GM18502 (cell line): ENCODE results near the gene MISP.
"Not testable (repeated sequence)": the region's sequence is repeated elsewhere in the genome, so short reads cannot be mapped to it uniquely, and the experiment has no call there.

Experiments used
- ATAC-seq: cut with Tn5 transposase; IDR thresholded peaks from one replicate; pipeline ENCODE4 v1.9.1; 2021; ENCODE audit warnings: mild to moderate bottlenecking; ENCODE audit not compliant: unreplicated experiment, poor library complexity

Gene MISP, protein sequence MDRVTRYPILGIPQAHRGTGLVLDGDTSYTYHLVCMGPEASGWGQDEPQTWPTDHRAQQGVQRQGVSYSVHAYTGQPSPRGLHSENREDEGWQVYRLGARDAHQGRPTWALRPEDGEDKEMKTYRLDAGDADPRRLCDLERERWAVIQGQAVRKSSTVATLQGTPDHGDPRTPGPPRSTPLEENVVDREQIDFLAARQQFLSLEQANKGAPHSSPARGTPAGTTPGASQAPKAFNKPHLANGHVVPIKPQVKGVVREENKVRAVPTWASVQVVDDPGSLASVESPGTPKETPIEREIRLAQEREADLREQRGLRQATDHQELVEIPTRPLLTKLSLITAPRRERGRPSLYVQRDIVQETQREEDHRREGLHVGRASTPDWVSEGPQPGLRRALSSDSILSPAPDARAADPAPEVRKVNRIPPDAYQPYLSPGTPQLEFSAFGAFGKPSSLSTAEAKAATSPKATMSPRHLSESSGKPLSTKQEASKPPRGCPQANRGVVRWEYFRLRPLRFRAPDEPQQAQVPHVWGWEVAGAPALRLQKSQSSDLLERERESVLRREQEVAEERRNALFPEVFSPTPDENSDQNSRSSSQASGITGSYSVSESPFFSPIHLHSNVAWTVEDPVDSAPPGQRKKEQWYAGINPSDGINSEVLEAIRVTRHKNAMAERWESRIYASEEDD

DNA sequence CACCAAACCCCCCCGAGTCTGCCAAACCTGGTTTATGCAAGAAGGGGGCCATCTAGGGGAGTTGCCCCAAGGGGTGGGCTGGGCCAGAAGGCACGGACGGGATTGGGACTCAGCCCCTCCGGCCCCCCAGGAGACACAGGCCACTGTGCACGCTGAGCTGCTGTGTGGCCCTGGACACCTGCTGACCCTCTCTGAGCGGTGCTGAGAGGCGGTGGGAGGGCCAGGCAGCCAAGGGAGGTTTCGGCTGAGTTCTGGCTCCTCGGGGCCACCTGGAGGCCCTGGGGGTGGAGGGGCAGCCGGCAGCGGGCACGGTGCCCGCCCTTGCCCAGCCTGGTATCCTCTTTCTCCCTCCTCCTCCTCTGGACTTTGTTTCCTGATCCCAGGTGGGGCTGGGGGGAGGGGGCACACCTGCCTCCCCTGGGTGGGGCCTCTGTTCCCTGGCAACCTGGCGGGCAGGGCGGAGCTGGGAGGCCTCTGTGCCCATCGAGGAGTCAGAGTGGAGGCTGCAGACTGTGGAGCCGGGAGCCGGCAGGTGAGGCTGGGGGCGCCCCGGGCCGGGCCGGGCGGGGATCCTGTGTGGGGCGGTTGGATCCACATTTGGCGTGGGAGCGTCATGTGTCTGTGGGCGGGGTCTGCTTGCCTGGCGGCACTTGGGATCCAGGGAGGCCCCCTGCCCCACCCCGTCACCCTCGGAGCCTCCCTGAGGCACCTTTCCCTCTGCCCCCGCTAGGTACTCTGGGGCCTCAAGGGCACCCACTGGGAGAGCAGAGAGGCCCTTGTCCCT lies at the start of gene MISP:
Gene MISP (plus strand): TSS at position 473 of the 784 bp plus-strand sequence. CDS start 5,835 bp downstream, outside the sequence.
- no peak for ATAC-seq

DNA sequence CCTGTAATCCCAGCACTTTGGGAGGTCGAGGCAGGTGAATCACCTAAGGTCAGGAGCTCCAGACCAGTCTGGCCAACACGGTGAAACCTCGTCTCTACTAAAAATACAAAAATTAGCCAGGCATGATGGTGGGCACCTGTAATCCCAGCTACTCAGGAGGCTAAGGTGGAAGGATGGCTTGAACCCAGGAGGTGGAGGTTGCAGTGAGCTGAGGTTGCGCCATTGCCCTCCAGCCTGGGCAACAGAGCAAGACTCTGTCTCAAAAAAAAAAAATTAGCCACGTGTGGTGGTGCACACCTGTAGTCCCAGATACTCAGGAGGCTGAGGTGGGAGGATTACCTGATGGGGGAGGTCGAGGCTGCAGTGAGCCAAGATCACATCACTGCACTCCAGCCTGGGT lies 48.1 kb upstream of the MISP start:
- ATAC-seq = not testable (repeated sequence)

DNA sequence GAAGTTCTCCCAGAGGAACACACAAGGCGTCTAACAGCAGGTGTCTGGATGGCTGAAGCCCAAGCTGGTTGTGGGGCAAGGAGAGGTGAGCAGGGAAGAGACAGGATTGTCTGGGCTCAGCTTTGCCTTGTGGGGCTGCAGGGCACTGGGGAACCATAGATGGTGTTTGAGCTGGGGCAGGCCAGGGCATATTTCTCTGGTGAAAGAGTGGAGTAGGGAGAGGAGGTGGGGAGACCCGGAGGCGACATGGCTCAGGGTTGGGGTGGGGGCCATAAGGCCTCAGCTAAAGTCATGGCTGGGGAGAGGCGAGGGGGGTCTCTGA lies 47.6 kb upstream of the MISP start:
- no peak for ATAC-seq

DNA sequence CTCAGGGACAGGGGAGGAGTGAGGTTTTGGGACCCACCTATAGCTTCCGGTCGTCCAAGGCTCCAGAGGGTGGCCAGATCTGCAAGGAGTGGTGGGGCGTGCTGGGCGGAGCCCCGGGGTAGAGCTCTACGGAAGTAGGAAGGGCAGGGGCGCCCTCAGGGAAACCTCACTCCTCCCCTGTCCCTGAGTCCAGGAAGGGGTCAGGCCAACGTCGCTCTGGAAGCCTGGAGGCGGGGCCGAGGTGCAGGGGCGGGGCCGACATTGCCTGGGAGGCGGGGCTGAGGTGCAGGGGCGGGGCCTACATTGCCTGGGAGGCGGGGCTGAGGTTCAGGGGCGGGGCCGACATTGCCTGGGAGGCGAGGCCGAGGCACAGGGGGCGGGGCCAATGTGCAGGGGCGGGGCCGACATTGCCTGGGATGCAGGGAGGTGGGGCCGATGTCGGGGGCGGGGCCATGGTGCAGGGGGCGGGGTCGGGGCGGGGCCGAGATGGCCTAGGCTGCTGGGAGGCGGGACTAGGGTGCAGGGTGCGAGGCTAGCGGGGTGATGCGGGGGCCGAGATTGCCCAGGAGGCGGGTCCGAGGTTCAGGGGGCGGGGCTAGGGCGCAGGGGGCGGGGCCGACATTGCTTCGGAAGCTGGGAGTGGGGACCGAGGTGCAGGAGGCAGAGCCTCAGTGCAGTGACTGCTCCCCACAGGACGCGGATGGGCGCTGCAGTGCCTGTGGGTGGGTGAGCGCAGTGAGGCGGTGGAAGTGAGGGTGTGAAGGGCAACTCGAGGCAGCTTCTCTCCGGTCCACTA lies 47.1 kb upstream of the MISP start:
- ATAC-seq = no peak

DNA sequence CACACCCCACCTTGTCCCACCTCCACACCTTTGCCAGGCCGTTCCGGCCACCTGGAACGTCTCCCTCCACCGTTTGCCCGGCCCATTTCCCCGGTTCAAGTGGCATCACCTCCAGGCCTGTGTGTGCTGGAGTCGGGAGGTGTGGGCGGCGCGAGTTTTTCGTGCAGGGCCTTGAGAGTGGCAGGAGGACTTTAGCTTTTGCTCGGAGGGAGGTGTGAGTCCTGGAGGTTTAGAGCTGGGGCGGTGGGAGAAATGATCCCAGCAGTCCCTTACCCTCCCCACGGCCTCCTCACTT lies 46.5 kb upstream of the MISP start:
- ATAC-seq = no peak

DNA sequence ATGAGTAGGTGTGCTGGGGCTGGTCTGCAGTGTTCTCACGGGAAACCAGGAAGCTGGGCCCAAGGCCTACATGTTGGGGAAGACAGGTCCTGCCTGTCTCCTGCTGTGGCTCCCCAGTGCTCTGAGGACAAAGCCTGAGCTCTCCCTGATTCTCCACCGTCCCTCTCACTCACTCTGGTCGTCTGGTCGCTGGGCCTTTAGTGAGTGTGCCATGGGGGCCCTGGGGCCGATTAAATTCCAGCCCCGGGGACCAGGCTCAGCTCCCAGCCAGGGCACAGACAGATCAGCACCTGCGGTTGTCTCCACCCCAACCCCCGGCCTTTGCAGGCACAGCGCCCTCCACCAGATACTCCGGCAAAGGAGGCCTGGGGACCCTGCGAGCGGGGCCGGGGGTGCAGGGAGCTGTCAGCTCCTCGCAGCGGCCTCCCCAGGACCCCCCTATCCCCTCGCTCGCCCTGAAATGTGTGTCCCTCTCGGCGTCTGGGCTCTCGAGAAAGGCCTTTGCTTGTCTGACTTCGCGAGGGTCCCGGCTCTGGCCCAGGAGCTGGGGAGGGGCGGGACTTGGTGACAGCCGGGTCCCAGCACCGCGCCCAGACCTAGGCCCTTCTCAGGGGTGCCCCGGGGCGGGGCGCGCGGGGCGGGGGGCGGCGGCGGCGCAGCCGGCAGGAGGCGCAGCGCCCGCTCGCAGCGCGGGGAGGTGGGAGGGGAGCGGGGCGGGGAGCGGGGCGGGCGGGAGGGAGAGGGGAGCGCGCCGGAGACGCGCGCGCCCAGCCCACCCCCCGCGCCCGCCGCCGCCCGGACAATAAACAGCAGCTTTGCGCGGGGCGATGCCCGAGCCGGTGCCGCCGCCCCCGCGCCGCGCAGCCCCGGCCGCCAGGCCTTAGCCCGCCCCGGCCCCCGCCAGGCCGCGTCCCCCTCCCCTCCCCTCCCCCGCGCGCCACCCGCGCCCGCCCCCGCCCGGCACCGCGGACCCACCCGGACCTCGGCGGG lies 42.5 kb upstream of the MISP start, which contains the start of gene PALM:
Gene PALM (plus strand): TSS at position 782 of the 990 bp plus-strand sequence. CDS start 212 bp downstream, outside the sequence.
- ATAC-seq = no peak

DNA sequence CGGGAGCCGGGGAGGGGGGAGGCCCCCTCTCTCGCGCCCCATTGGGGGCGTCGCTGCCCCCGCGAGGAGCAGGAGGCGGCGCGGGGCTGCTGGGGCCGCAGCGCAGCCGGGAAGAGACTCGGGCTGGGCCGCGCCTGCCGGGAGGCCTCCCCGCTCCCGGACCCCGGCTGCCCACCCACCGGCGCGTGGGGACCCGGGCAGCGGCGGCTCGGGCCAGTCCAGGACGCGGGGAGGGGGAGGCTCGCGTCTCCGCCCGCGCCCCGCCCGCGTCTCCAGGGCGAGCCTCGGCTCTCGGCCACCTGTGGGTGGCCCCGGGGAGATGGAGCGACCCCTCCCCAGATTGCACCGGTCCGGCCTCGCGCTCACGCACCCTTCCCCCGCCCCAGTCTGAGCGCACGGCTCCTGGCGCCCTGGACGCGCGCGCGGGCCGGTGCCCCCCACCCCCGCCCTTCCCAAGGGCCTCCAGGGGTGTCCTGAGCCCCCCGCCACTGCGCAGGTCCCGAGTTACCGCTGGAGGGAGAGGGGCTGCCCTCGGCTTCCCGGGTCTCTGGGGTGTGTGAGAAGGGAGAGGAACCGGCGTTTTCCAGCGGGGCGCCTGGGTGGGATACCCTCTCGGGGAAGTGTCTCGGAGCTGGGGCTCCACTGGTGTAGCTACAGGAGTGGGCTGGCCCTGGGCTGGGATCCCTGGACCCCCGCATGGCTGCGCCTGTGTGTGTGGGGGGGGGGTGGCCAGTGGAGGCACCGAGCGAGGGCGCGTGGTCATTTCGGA lies 41.5 kb upstream of the MISP start:
- no peak for ATAC-seq

DNA sequence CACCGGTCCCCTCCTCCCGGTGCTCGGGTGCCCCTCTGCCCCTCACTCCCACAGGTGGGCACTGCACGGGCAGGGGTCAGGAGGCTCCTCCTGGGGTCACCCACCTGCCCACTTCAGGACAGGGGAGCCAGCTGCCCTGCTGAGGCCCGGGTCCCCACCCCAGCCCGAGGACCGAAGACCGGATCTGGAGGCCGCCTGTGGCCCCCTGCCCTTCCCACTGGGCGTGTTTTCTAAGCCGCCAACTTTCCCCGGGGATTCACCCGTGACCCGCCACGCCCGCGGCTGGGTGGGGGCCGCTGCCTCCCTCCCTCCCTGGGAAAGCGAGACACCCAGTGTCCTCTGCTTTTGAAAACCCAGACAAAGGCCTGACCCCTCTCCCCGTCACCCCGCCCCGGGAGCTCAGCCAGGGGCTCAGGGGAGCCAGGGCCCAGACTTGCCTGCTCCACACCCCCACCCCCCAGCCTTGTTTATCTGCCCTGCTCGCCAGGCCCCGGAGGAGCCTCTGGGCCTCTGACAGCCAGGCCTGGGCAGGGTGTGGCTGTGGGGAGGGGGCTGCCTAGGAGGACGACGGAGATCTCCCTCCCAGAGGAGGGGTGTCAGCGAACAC lies 40.8 kb upstream of the MISP start:
- no peak for ATAC-seq

DNA sequence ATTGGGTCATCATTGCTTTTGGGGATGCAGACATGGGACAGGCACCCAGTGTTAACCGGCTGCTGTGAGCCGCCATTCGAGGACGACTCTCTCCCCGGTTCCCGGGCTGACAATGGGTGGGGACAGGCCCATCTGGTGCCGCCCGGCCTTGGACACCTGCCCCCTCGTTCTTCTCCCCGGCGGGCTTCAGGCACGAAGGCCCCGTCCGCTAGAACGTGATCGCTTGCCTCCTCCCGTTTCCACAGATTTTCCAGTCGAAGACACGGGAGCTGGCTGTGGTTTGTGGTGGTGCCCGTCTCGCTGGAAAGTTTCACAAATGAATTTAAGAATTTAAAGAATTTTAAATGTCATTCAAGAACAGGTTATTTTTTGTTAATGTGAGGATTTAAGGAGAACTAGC lies 40.1 kb upstream of the MISP start:
- no peak for ATAC-seq

DNA sequence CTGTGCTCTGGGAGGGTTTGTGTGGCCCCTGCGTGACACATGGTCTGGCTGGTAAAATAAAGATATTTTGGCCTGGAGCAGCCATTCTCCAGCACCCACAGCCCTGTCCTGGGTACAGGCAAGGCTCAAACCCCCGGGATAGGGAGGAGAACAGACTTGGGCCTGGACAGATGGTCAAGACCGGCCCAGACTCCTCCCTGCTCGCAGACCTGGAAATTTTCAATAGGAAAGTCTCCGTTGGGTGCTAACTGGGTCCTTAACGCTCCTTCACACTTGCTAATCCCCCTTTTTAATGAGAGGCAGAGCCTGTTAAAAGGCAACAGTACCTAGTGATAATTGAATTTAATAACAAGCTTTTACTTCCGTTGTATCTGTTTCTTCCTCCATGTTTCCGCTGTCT lies 39.7 kb upstream of the MISP start:
- no peak for ATAC-seq

DNA sequence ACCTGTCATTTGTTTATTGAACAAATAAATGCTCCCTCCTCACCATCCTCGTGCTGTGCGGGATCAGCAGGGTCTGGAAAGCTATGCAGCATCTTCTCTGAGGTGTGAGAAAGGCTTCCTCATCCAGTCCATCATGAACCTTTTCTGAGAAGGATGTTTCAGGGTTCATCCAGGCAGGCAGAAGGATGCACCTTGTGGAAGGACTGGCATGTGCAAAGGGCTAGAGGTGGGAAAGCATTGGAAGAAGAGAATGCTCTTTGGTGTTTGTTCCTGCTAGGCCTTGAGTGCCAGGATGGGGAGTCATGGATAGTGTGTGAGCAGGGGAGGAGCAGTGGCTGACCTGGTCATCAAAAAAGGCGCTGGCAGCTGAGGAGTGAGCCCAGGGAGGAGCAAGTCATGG lies 35.6 kb upstream of the MISP start:
- no peak for ATAC-seq

DNA sequence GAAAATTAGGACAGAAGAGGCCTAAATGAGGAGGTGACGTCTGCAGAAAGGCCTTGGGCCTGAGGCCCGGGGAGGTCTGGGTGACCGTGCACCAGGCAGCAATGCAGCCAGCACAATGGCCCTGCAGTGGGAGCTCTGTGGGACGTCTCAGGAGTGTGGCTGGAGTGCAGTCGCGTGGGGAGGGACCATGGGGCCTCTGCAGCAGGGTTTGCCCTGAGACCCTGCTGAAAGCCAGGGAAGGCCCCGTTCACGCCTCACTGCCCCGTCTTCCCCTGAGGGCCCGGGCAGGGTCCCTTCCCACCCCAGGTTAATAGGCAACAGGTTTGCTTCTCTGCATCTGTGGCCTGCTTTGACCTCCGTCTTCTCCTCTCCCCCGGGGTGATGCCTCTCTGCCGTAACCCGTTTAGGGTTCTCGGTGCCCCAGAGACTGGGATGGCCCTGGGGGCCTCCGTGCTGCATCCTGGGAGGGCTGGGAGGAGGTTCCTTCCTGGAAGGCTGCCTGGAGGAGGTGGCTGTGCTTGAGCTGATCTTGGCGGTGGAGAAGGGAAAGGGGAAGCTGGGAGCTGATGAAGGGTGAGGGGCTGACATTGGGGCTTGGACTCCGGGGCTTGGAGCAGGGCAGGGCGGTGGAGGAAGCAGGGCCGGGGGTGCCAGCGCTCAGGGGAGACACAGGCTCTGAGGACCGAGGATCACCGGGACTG lies 32.5 kb upstream of the MISP start:
- ATAC-seq = no peak

DNA sequence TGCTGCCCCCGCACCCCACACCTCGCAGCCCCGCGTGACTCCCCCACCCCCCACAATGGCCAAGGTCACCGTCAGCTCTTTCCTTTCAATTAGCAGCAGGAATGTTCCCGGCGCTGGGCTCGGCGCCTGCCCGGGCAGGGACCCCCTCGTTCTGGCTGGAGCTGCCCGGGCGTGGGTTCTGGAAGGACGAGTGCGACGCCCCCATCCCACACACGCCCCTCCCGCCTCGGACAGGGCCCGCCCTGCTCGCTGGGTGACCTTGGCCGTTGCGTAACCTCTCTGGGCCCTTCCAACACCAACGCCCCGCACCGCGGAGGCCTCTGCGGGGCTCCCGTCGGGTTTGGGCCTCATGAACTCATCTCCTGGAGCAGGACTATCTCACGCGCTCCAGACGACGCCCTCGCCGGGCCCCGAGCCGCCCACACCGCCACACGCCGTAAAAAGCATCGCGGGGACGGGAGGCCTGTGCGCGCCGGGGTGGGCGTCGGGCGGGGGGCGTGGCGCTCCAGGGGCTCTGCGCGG lies 31.9 kb upstream of the MISP start:
- ATAC-seq = no peak

DNA sequence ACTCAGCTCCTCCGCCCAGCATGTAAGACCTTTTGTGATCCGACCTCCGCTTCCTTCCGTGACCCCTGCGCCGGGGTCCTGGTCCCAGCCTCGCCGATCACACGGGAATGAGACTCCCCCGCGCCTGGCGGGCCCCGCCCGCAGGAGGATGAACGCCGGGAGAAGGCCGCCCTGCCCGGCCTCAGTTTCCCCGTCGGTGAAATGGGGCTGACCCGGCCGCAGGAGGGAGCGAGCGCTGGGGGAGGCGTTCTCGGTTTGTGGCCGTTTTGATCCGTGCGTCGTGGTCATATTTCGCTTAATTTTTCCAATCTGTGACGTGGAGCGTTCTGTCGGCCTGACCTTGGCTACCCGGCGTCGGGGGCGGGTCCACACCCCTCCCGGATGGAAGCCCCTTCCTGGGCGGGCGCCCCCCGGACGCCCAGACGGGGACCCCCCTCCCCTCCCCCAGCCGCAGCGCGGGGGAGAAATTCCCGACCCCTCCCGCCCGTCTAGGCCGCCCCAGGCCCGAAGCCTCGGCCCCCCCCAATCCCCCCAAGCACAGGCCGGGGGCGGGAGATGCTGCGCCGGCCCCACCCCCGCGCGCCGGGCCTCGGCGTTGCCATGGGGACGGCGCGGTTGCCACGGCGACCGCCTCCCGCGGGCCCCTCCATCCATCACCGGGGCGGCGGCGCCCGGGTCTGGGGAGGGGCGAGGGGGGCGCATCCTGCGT lies 31.1 kb upstream of the MISP start:
- ATAC-seq = no peak

DNA sequence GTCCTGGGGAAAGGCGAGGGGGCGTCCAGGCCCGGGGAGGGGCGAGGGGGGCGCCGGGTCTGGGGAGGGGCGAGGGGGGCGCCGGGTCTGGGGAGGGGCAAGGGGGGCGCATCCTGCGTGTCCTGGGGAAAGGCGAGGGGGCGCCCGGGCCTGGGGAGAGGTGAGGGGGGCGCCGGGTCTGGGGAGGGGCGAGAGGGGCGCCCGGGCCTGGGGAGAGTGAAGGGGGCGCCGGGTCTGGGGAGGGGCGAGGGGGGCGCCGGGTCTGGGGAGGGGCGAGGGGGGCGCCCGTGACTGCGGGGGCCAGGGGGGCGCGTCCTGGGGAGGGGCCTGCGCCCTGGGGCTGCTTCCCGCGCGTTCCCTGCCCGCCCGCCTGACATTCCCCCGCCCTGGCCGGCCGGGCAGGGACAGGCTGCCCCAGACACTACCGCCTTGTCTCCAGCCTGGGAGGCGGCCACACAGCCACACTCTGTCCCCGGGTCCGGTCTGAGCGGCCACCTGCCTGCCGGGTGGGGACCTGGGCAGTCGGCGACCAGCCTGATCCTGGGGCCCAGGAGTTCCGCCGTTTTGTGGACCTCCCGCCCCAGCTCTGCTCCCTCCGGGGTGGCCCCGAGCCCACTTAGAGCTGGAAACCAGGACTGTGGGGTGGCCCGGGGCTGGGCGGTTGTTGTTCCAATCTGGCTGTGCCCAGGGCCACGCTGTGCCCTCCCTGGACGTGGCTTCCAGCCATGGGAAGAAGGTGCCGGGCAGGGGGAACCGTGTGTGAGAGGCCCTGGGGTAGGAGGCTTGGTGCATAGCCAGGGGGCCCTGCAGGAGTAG lies 30.4 kb upstream of the MISP start:
- ATAC-seq = no peak

DNA sequence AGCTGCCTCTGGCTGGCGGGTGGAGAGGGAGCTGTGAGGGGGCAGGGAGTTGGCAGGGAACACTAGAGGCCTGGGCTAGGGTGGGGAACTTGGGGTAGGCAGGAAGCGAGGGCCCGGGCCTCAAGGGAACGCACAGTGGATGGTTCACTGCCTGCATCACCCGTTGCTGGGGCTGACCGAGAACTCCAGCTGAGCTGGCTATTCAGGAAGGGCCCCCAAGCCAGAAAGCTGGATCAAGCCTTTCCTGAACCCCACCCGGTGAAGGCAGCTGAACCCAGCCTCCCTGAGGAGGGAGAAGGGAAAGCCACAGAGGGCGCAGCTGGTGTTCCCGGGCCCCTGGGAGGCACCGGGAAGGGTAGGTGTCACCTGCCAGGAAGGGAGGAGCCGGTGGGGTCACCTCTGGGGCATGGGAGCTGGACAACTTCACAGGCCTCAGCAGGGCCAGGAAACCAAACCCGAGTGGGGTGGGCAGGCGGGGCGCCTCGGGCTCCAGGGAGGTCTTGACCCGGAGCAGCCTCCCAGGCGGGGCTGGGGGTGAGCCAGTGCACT lies 28.3 kb upstream of the MISP start:
- no peak for ATAC-seq
